HG03342 (cell line): ENCODE data around the gene DUSP11.
"Not testable (repeated sequence)": the region's sequence is repeated elsewhere in the genome, so short reads cannot be mapped to it uniquely, and the experiment has no call there.

Source experiments
- ATAC-seq: cut with Tn5 transposase; IDR thresholded peaks from one replicate; pipeline ENCODE4 v1.9.1; 2021; ENCODE audit warnings: mild to moderate bottlenecking, moderate library complexity; ENCODE audit not compliant: unreplicated experiment

The DUSP11 gene

GRCh38 chr2:73776381-73776780, 3.5 kb downstream of the DUSP11 start:
- ATAC-seq = no peak

- no peak for ATAC-seq
These were observed 7.1 kb downstream of the DUSP11 start for GRCh38 chr2:73772819-73773218.

GRCh38 chr2:73770725-73771124, 9.2 kb downstream of the DUSP11 start:
- ATAC-seq = no peak

GRCh38 chr2:73766994-73767393, 12.9 kb downstream of the DUSP11 start:
- no peak for ATAC-seq

- no peak for ATAC-seq
These were observed 13.6 kb downstream of the DUSP11 start for GRCh38 chr2:73766349-73766748.

GRCh38 chr2:73764945-73765344, 15.0 kb downstream of the DUSP11 start:
- ATAC-seq = no peak

- ATAC-seq = no peak
These were observed 17.3 kb downstream of the DUSP11 start for GRCh38 chr2:73762571-73762970.

GRCh38 chr2:73759904-73760303, 20.0 kb downstream of the DUSP11 start:
- no peak for ATAC-seq

GRCh38 chr2:73759285-73759764, 20.6 kb downstream of the DUSP11 start:
- ATAC-seq = no peak

GRCh38 chr2:73754332-73754731, 25.6 kb downstream of the DUSP11 start:
- ATAC-seq = not testable (repeated sequence)

- no peak for ATAC-seq
These were observed 30.6 kb downstream of the DUSP11 start for GRCh38 chr2:73749314-73749713.

- no peak for ATAC-seq
These were observed 33.1 kb downstream of the DUSP11 start for GRCh38 chr2:73746877-73747208.

GRCh38 chr2:73746015-73746876, 33.7 kb downstream of the DUSP11 start:
- ATAC-seq = no peak

- no peak for ATAC-seq
These were observed 39.1 kb downstream of the DUSP11 start for GRCh38 chr2:73740767-73741166.

- ATAC-seq = no peak
These were observed 40.8 kb downstream of the DUSP11 start for GRCh38 chr2:73739101-73739500.

- peak; percentile 97 for ATAC-seq
These were observed 42.8 kb downstream of the DUSP11 start, which contains the start of gene TPRKB for GRCh38 chr2:73736855-73737779. Gene TPRKB, minus strand, starts transcription at chr2:73737345. Its CDS starts 2,776 bp downstream, at chr2:73734569.

GRCh38 chr2:73736378-73736777, 43.5 kb downstream of the DUSP11 start:
- ATAC-seq = no peak

GRCh38 chr2:73730810-73731209, 49.1 kb downstream of the DUSP11 start:
- ATAC-seq = no peak

GRCh38 chr2:73728711-73729110, 51.2 kb downstream of the DUSP11 start:
- no peak for ATAC-seq

- no peak for ATAC-seq
These were observed 51.9 kb downstream of the DUSP11 start for GRCh38 chr2:73728043-73728442.

- not testable (repeated sequence) for ATAC-seq
These were observed 53.2 kb downstream of the DUSP11 start for GRCh38 chr2:73726657-73727056.
